Ecto neural progenitor cell (in vitro differentiated cells): Measurements from ENCODE around the gene ASAP2.

Source experiments
- DNase-seq: peaks from one replicate; pipeline ENCODE4 v3.0.0-alpha.2; 2018; ENCODE audit warnings: low spot score

The ASAP2 gene

GRCh38 chr2:9275399-9275798, 68.8 kb downstream of the ASAP2 start:
- DNase-seq = no peak

GRCh38 chr2:9276074-9276473, 69.5 kb downstream of the ASAP2 start:
- no peak for DNase-seq

GRCh38 chr2:9276901-9277451, 70.4 kb downstream of the ASAP2 start:
- no peak for DNase-seq

GRCh38 chr2:9278439-9278838, 71.8 kb downstream of the ASAP2 start:
- no peak for DNase-seq

GRCh38 chr2:9279426-9279825, 72.8 kb downstream of the ASAP2 start:
- no peak for DNase-seq

- no peak for DNase-seq
These were observed 73.6 kb downstream of the ASAP2 start for GRCh38 chr2:9280224-9280623.

- no peak for DNase-seq
These were observed 74.5 kb downstream of the ASAP2 start for GRCh38 chr2:9281145-9281544.

- no peak for DNase-seq
These were observed 75.8 kb downstream of the ASAP2 start for GRCh38 chr2:9282128-9283112.

- DNase-seq = no peak
These were observed 78.1 kb downstream of the ASAP2 start for GRCh38 chr2:9284521-9285297.

GRCh38 chr2:9285385-9285920, 78.8 kb downstream of the ASAP2 start:
- no peak for DNase-seq

- no peak for DNase-seq
These were observed 79.3 kb downstream of the ASAP2 start for GRCh38 chr2:9285921-9286320.

- no peak for DNase-seq
These were observed 80.2 kb downstream of the ASAP2 start for GRCh38 chr2:9286554-9287399.

GRCh38 chr2:9287400-9288045, 80.9 kb downstream of the ASAP2 start:
- DNase-seq = no peak

- no peak for DNase-seq
These were observed 81.6 kb downstream of the ASAP2 start for GRCh38 chr2:9288233-9288632.

GRCh38 chr2:9288681-9289338, 82.2 kb downstream of the ASAP2 start:
- no peak for DNase-seq

GRCh38 chr2:9291331-9291730, 84.7 kb downstream of the ASAP2 start:
- DNase-seq = no peak

- no peak for DNase-seq
These were observed 85.3 kb downstream of the ASAP2 start for GRCh38 chr2:9291866-9292265.

GRCh38 chr2:9292426-9292825, 85.8 kb downstream of the ASAP2 start:
- no peak for DNase-seq

- DNase-seq = no peak
These were observed 88.2 kb downstream of the ASAP2 start for GRCh38 chr2:9294764-9295163.

- no peak for DNase-seq
These were observed 89.9 kb downstream of the ASAP2 start for GRCh38 chr2:9296559-9296958.
